A549 (cell line): ENCODE measurements around the gene IQCN. TPM values are rescaled to one million over a fixed set of nuclear protein-coding genes. Genes with fewer than 3 reads are reported as not detected.
A peak's percentile ranks its signal among the peaks of the same experiment; 100 is the strongest.

Source experiments
- ATAC-seq, 2 experiments: fragments of 200-7000 bp in 1 of 2; fragments of >200 bp in 1 of 2; cut with Nextera tagmentation in 1 of 2; cut with Tn5 transposase in 1 of 2; 3 replicates each; pipeline versions ENCODE4 v1.8.0 to v1.9.1; 2018 to 2020; ENCODE audit warnings: mild to moderate bottlenecking in 1 of 2, moderate library complexity in 1 of 2
- CTCF ChIA-PET: fragments of 300-600 bp; sonication (Branson Sonifier 250); formaldehyde crosslinking; extraction: SDS; loops from one replicate; lab custom pipeline; 2021; ENCODE audit warnings: antibody characterized with exemption, inconsistent platforms; lab: Yijun Ruan, JAX
- POLR2A ChIA-PET: fragments of 350-600 bp; formaldehyde crosslinking; extraction: SDS; loops from one replicate; lab custom pipeline; 2021; ENCODE audit warnings: antibody characterized with exemption, inconsistent platforms; lab: Yijun Ruan, JAX
- DNase-seq, 2 experiments: peaks; one replicate each; pipeline versions ENCODE4 v3.0.0 to v3.0.0-alpha.2; 2011 to 2016; ENCODE audit warnings: low read depth in 1 of 2, low spot score in 1 of 2
- FAIRE-seq: peaks from 2 replicates; lab custom pipeline; 2011; peaks lifted over from hg19 to GRCh38; lab: Jason Lieb, UNC
- H3K27ac ChIP-seq, 2 experiments: fragments of >200 bp; sonication (Bioruptor Twin); formaldehyde crosslinking; 3 replicates each; pipeline ENCODE4 v1.5.1; 2016 to 2017
- H3K4me1 ChIP-seq: fragments of >200 bp; sonication (Bioruptor Twin); formaldehyde crosslinking; 3 replicates; pipeline ENCODE4 v1.6.1; 2016
- H3K4me2 ChIP-seq: fragments of >200 bp; sonication (Bioruptor Twin); formaldehyde crosslinking; 3 replicates; pipeline ENCODE4 v1.6.1; 2016
- H3K4me3 ChIP-seq: fragments of >200 bp; sonication (Bioruptor Twin); formaldehyde crosslinking; 3 replicates; pipeline ENCODE4 v1.5.1; 2016
- H3K9me3 ChIP-seq: fragments of >200 bp; sonication (Bioruptor Twin); formaldehyde crosslinking; 3 replicates; pipeline ENCODE4 v1.6.1; 2016
- BCL3 ChIP-seq: fragments of >200 bp; sonication (Bioruptor Twin); formaldehyde crosslinking; IDR thresholded peaks from 3 replicates; pipeline ENCODE4 v1.6.1; 2016
- CEBPB ChIP-seq, 2 experiments: fragments of >200 bp in 1 of 2; sonication (Bioruptor Twin) in 1 of 2; formaldehyde crosslinking in 1 of 2; IDR thresholded peaks; 2 replicates each; pipeline ENCODE4 v1.6.1; 2012 to 2016
- CHD2 ChIP-seq: fragments of 150-350 bp; IDR thresholded peaks from 2 replicates; pipeline ENCODE4 v1.6.1; 2014; ENCODE audit warnings: low read length; ENCODE audit not compliant: partially characterized antibody
- CHD4 ChIP-seq: fragments of 200-600 bp; sonication (generic); IDR thresholded peaks from 2 replicates; pipeline ENCODE4 v1.6.1; 2016; ENCODE audit warnings: antibody characterized with exemption, mild to moderate bottlenecking, borderline replicate concordance
- EHF ChIP-seq: fragments of 250-450 bp; sonication (Bioruptor Pico); IDR thresholded peaks from 2 replicates; pipeline ENCODE4 v1.5.0; 2020; ENCODE audit warnings: mild to moderate bottlenecking
- ESRRA ChIP-seq: fragments of 150-350 bp; IDR thresholded peaks from 2 replicates; pipeline ENCODE4 v1.6.1; 2014; ENCODE audit warnings: mild to moderate bottlenecking, low read length, borderline replicate concordance
- FOSL2 ChIP-seq, 2 experiments: fragments of 450-650 bp in 1 of 2; fragments of >200 bp in 1 of 2; sonication (Bioruptor Twin) in 1 of 2; formaldehyde crosslinking; IDR thresholded peaks; 2 replicates each; pipeline versions ENCODE4 v1.5.0 to v1.6.1; 2016 to 2020; ENCODE audit warnings: mild to moderate bottlenecking in 1 of 2, moderate library complexity in 1 of 2
- GATA3 ChIP-seq: IDR thresholded peaks from 2 replicates; pipeline ENCODE4 v1.6.1; 2012; ENCODE audit warnings: borderline replicate concordance
- HES2 ChIP-seq: fragments of >200 bp; sonication (Bioruptor Twin); formaldehyde crosslinking; IDR thresholded peaks from 2 replicates; pipeline ENCODE4 v1.6.1; 2016
- HOXB13 ChIP-seq: fragments of 250-450 bp; sonication (Bioruptor Pico); IDR thresholded peaks from 2 replicates; pipeline ENCODE4 v1.5.0; 2020; ENCODE audit warnings: low read depth, mild to moderate bottlenecking, moderate library complexity
- JUN ChIP-seq, 2 experiments: fragments of >200 bp; sonication (Bioruptor Twin); formaldehyde crosslinking; IDR thresholded peaks; 2 replicates in 1 of 2; 3 replicates in 1 of 2; pipeline ENCODE4 v1.6.1; 2016 to 2017
- JUNB ChIP-seq: fragments of >200 bp; sonication (Bioruptor Twin); formaldehyde crosslinking; IDR thresholded peaks from 2 replicates; pipeline ENCODE4 v1.6.1; 2016
- MAX ChIP-seq: IDR thresholded peaks from 2 replicates; pipeline ENCODE4 v1.6.1; 2012
- MYC ChIP-seq: IDR thresholded peaks from 2 replicates; pipeline ENCODE4 v1.6.1; 2012; ENCODE audit warnings: mild to moderate bottlenecking, inconsistent platforms, low read length, improper control_type of control experiment, borderline replicate concordance
- NPAS2 ChIP-seq: fragments of 250-450 bp; sonication (Bioruptor Pico); IDR thresholded peaks from 2 replicates; pipeline ENCODE4 v1.8.0; 2022; ENCODE audit warnings: mild to moderate bottlenecking, moderate library complexity, borderline replicate concordance
- NR3C1 ChIP-seq: fragments of >200 bp; sonication (Bioruptor Twin); formaldehyde crosslinking; IDR thresholded peaks from 3 replicates; pipeline ENCODE4 v1.6.1; 2017
- PHF8 ChIP-seq: fragments of 200-600 bp; sonication (generic); IDR thresholded peaks from 2 replicates; pipeline ENCODE4 v1.6.1; 2016; ENCODE audit warnings: low read depth, mild to moderate bottlenecking, antibody characterized with exemption, moderate library complexity, borderline replicate concordance
- POLR2A ChIP-seq: IDR thresholded peaks from 2 replicates; pipeline ENCODE4 v1.6.1; 2012; ENCODE audit warnings: mild to moderate bottlenecking, low read length
- RARB ChIP-seq: fragments of 250-450 bp; sonication (Bioruptor Pico); IDR thresholded peaks from 2 replicates; pipeline ENCODE4 v1.8.0; 2021; ENCODE audit warnings: mild to moderate bottlenecking, moderate library complexity
- REST ChIP-seq: fragments of 200-600 bp; sonication (generic); IDR thresholded peaks from 2 replicates; pipeline ENCODE4 v1.6.1; 2016; ENCODE audit warnings: antibody characterized with exemption, mild to moderate bottlenecking, moderate library complexity
- RNF2 ChIP-seq: fragments of 200-600 bp; sonication (generic); IDR thresholded peaks from 2 replicates; pipeline ENCODE4 v1.6.1; 2016; ENCODE audit warnings: low read depth, mild to moderate bottlenecking, antibody characterized with exemption, moderate library complexity, borderline replicate concordance
- USF2 ChIP-seq: fragments of 450-650 bp; IDR thresholded peaks from 2 replicates; pipeline ENCODE4 v1.6.1; 2014; ENCODE audit warnings: antibody characterized with exemption
- ZNF302 ChIP-seq: fragments of 250-450 bp; sonication (Bioruptor Pico); IDR thresholded peaks from 2 replicates; pipeline ENCODE4 v1.9.0; 2021; ENCODE audit warnings: inconsistent platforms, mild to moderate bottlenecking, moderate library complexity
- WGBS: methylation state at CpG from one replicate; pipeline ENCODE4 v1.1.6; 2017; ENCODE audit errors: missing lambda C conversion rate; 5-methylcytosine and 5-hydroxymethylcytosine counted together
- polyA plus RNA-seq, 4 experiments: library from polyadenylated mRNA; depleted of rRNA in 3 of 4; stranded (reverse); fragments of >200 nt; fragmentation: RNase III in 1 of 4; extraction: RNeasy Plus Mini Kit Qiagen cat#74134 plus additional on column Dnase treatment in 1 of 4; gene quantifications; 2 replicates in 3 of 4; 3 replicates in 1 of 4; pipeline ENCODE4 v1.2.3, GENCODE V29; 2011 to 2017
- TF ChIP-seq, protein P1 (sequence below): fragments of >200 bp; sonication (Bioruptor Twin); formaldehyde crosslinking; IDR thresholded peaks from 3 replicates; pipeline ENCODE4 v1.5.1; 2016
- TF ChIP-seq, protein P2 (sequence below): fragments of 250-450 bp; sonication (Bioruptor Pico); IDR thresholded peaks from 2 replicates; pipeline ENCODE4 v1.5.0; 2021; ENCODE audit warnings: mild to moderate bottlenecking, moderate library complexity, borderline replicate concordance

Gene IQCN
- polyA plus RNA-seq, 2 of the 4 experiments (the other 2 are of a cell fraction) = 0.34 to 0.50 TPM

DNA sequence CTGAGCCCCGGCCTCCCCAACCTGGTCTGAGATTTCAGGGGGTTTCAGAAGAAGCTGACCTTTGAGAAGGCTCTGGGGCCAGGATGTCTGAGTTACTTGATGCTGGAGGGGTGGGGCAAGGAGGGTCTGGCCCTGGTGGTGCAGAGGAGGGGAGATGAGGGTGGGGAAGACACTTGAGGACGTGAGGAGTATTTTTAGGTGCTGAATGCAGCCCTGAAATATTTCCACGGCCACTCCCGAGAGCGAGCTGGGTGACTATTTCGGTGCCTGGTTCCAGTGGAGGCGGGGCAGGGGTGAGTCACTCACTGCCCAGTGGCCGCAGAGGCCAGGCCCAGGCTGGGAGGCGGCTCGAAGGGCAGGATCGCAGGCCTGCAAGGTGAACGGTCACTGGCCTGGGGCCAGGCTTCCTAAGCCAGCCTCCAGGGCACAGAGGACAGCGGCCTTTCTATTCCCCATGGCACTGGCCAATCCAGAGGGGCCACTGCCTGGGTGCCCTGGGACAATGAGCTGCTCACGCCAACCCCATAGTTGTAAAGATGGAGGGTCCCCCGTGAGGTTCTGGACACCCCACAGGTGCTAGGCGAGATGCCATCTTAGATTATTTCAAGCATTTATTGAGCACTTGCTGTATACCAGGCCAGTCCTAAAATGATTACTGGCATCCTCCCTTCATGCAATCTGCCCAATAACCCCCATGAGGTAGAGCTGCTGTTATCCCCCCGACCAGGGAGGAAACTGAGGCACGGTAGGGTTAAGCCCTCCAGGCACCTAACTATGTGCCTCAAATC, 26.9 kb upstream of the IQCN start:
- no peak for FAIRE-seq
- ChIA-PET POLR2A (interaction anchor here (2.0 to 5.5 kb wide), 3 partner anchors 9 to 22 kb away, joined by 9 to 123 read pairs (median 51); partner anchors contain the start of genes JUND and LSM4), CTCF (interaction anchor here (0.6 to 3.3 kb wide), 6 partner anchors 12 to 820 kb away, joined by 3 to 23 read pairs (median 6); partner anchors contain the start of gene JUND)
- DNase-seq = peak in 1 of 2 experiments; percentile 88
- H3K27ac ChIP-seq = peak overlapping the region; percentile 99 to 100
- H3K4me3 ChIP-seq = no peak overlapping the region
- ATAC-seq = peak; percentile 67 to 75
- TF ChIP-seq CHD4 (no peak), ZNF302 (no peak), USF2 (no peak), ESRRA (no peak), HOXB13 (CRISPR knock-in tag) (no peak), MAX (peak; percentile 34; the same call in 1 of the 2 replicates), GATA3 (peak; percentile 35; the same call in 1 of the 2 replicates), JUNB (no peak), REST (no peak), POLR2A (no peak), MYC (no peak), NPAS2 (CRISPR knock-in tag) (no peak), RNF2 (no peak), RARB (CRISPR knock-in tag) (no peak), PHF8 (no peak), NR3C1 (no peak), FOSL2 (IDR thresholded peaks at IDR 0.05) (peak; percentile 45; the same call in 1 of the 2 replicates), FOSL2 (CRISPR knock-in tag; IDR thresholded peaks at IDR 0.05) (peak; percentile 97), JUN (IDR thresholded peaks at IDR 0.05) (0 out of 5 replicates have a peak, but pooled peaks of 1 of the 2 experiments have one; percentile 37), BCL3 (no peak), EHF (no peak), CEBPB (IDR thresholded peaks at IDR 0.05) (no peak), CHD2 (no peak), HES2 (no peak)
- TF ChIP-seq, protein P1, sequence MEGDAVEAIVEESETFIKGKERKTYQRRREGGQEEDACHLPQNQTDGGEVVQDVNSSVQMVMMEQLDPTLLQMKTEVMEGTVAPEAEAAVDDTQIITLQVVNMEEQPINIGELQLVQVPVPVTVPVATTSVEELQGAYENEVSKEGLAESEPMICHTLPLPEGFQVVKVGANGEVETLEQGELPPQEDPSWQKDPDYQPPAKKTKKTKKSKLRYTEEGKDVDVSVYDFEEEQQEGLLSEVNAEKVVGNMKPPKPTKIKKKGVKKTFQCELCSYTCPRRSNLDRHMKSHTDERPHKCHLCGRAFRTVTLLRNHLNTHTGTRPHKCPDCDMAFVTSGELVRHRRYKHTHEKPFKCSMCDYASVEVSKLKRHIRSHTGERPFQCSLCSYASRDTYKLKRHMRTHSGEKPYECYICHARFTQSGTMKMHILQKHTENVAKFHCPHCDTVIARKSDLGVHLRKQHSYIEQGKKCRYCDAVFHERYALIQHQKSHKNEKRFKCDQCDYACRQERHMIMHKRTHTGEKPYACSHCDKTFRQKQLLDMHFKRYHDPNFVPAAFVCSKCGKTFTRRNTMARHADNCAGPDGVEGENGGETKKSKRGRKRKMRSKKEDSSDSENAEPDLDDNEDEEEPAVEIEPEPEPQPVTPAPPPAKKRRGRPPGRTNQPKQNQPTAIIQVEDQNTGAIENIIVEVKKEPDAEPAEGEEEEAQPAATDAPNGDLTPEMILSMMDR = no peak
- TF ChIP-seq, protein P2, sequence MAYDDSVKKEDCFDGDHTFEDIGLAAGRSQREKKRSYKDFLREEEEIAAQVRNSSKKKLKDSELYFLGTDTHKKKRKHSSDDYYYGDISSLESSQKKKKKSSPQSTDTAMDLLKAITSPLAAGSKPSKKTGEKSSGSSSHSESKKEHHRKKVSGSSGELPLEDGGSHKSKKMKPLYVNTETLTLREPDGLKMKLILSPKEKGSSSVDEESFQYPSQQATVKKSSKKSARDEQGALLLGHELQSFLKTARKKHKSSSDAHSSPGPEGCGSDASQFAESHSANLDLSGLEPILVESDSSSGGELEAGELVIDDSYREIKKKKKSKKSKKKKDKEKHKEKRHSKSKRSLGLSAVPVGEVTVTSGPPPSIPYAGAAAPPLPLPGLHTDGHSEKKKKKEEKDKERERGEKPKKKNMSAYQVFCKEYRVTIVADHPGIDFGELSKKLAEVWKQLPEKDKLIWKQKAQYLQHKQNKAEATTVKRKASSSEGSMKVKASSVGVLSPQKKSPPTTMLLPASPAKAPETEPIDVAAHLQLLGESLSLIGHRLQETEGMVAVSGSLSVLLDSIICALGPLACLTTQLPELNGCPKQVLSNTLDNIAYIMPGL (CRISPR knock-in tag) = no peak
- peak overlapping the region; percentile 47 for H3K4me2 ChIP-seq
- 15% methylated on average over 14 of the region's 18 CpGs for WGBS
- H3K4me1 ChIP-seq = peaks cover 65% of the 10 kb centered on the region
- H3K9me3 ChIP-seq = no peaks in the 10 kb centered on the region
